Duodenal mucosa (tissue), 2 donors: ENCODE results near the gene RAB11B.
"Not testable (repeated sequence)": the region's sequence is repeated elsewhere in the genome, so short reads cannot be mapped to it uniquely, and the experiment has no call there.

ENCODE experiments used
- H3K27ac ChIP-seq: one replicate; pipeline ENCODE4 v1.7.0; 2013; ENCODE audit warnings: low read depth, low read length
- H3K27me3 ChIP-seq, 2 donors: one replicate each; pipeline ENCODE4 v1.7.0; 2013; ENCODE audit warnings: low read length in 2 of 2, control low read depth in 1 of 2; ENCODE audit not compliant: insufficient read depth in 2 of 2, control insufficient read depth in 1 of 2
- H3K36me3 ChIP-seq, 2 donors: one replicate each; pipeline ENCODE4 v1.7.0; 2013; ENCODE audit warnings: low read length in 2 of 2, control low read depth in 1 of 2; ENCODE audit not compliant: insufficient read depth in 2 of 2, control insufficient read depth in 1 of 2
- H3K4me1 ChIP-seq, 2 donors: one replicate each; pipeline ENCODE4 v1.7.0; 2013; ENCODE audit warnings: low read length in 2 of 2, control low read depth in 1 of 2; ENCODE audit not compliant: insufficient read depth in 2 of 2, control insufficient read depth in 1 of 2
- H3K4me3 ChIP-seq, 2 donors: one replicate each; pipeline ENCODE4 v1.7.0; 2013; ENCODE audit warnings: low read length in 2 of 2, low read depth in 1 of 2
- H3K9ac ChIP-seq, 2 donors: one replicate each; pipeline ENCODE4 v1.7.0; 2013; ENCODE audit warnings: low read length in 2 of 2, low read depth in 1 of 2
- H3K9me3 ChIP-seq, 2 donors: one replicate each; pipeline ENCODE4 v1.7.0; 2013; ENCODE audit warnings: low read length in 2 of 2, control low read depth in 1 of 2; ENCODE audit not compliant: control insufficient read depth in 1 of 2

The RAB11B gene

GRCh38 chr19:8386419-8386818, 3.7 kb upstream of the RAB11B start:
- H3K4me1 ChIP-seq, H3K9ac ChIP-seq, H3K27me3 ChIP-seq, H3K9me3 ChIP-seq, H3K36me3 ChIP-seq, H3K27ac ChIP-seq, H3K4me3 ChIP-seq: not testable (repeated sequence)

- H3K9me3 ChIP-seq = no peaks in the 10 kb centered on the region
- no peak overlapping the region for H3K27ac ChIP-seq
- H3K4me3 ChIP-seq = no peak overlapping the region
- no peak overlapping the region for H3K9ac ChIP-seq
- no peaks in the 10 kb centered on the region for H3K27me3 ChIP-seq
- no peaks in the 10 kb centered on the region for H3K36me3 ChIP-seq
- peaks cover 12% of the 10 kb centered on the region in 2 donors for H3K4me1 ChIP-seq
Observed at GRCh38 chr19:8386990-8387389, 3.2 kb upstream of the RAB11B start.

GRCh38 chr19:8387688-8388611, 2.2 kb upstream of the RAB11B start:
- no peak overlapping the region for H3K4me3 ChIP-seq
- no peaks in the 10 kb centered on the region for H3K36me3 ChIP-seq
- no peaks in the 10 kb centered on the region for H3K9me3 ChIP-seq
- H3K27ac ChIP-seq = no peak overlapping the region
- H3K27me3 ChIP-seq = no peaks in the 10 kb centered on the region
- H3K9ac ChIP-seq = no peak overlapping the region
- H3K4me1 ChIP-seq = peaks cover 16 to 18% of the 10 kb centered on the region in 2 donors

GRCh38 chr19:8388612-8388958, 1.6 kb upstream of the RAB11B start:
- Histone ChIP-seq H3K4me3 (no peak overlapping the region), H3K9ac (no peak overlapping the region), H3K9me3 (no peaks in the 10 kb centered on the region), H3K27ac (no peak overlapping the region), H3K36me3 (no peaks in the 10 kb centered on the region), H3K27me3 (no peaks in the 10 kb centered on the region), H3K4me1 (peaks cover 16 to 22% of the 10 kb centered on the region in 2 donors)

GRCh38 chr19:8390617-8390981, 439 bp downstream of the RAB11B start:
- Histone ChIP-seq H3K9ac (peak overlapping the region; percentile 88 to 94), H3K27me3 (no peaks in the 10 kb centered on the region), H3K4me3 (peak overlapping the region; percentile 74 to 81), H3K27ac (peak overlapping the region; percentile 100), H3K4me1 (peaks cover 22 to 23% of the 10 kb centered on the region in 2 donors), H3K9me3 (no peaks in the 10 kb centered on the region), H3K36me3 (peaks cover 0 to 2% of the 10 kb centered on the region in 2 donors)

- H3K27ac ChIP-seq = peak overlapping the region; percentile 63
- H3K4me3 ChIP-seq = peak overlapping the region; percentile 34 to 58
- H3K27me3 ChIP-seq = no peaks in the 10 kb centered on the region
- peak overlapping the region; percentile 51 to 88 for H3K9ac ChIP-seq
- H3K36me3 ChIP-seq = peaks cover 0 to 4% of the 10 kb centered on the region in 2 donors
- H3K4me1 ChIP-seq = peaks cover 22 to 23% of the 10 kb centered on the region in 2 donors
- H3K9me3 ChIP-seq = no peaks in the 10 kb centered on the region
Observed at GRCh38 chr19:8391198-8392016, 1.2 kb downstream of the RAB11B start.

GRCh38 chr19:8392017-8392591, 1.9 kb downstream of the RAB11B start:
- peak overlapping the region; percentile 51 to 88 for H3K9ac ChIP-seq
- H3K27ac ChIP-seq = peak overlapping the region; percentile 63
- peaks cover 25 to 26% of the 10 kb centered on the region in 2 donors for H3K4me1 ChIP-seq
- H3K9me3 ChIP-seq = no peaks in the 10 kb centered on the region
- H3K27me3 ChIP-seq = no peaks in the 10 kb centered on the region
- peak overlapping the region; percentile 34 to 58 for H3K4me3 ChIP-seq
- peaks cover 0 to 4% of the 10 kb centered on the region in 2 donors for H3K36me3 ChIP-seq

GRCh38 chr19:8393192-8393870, 3.2 kb downstream of the RAB11B start:
- no peak overlapping the region for H3K9ac ChIP-seq
- H3K4me3 ChIP-seq = no peak overlapping the region
- no peaks in the 10 kb centered on the region for H3K27me3 ChIP-seq
- H3K27ac ChIP-seq = peak overlapping the region; percentile 18
- no peaks in the 10 kb centered on the region for H3K9me3 ChIP-seq
- H3K36me3 ChIP-seq = peaks cover 0 to 4% of the 10 kb centered on the region in 2 donors
- peaks cover 26 to 31% of the 10 kb centered on the region in 2 donors for H3K4me1 ChIP-seq

- Histone ChIP-seq H3K36me3 (peaks cover 0 to 4% of the 10 kb centered on the region in 2 donors), H3K27ac (no peak overlapping the region), H3K9me3 (no peaks in the 10 kb centered on the region), H3K4me3 (no peak overlapping the region), H3K27me3 (no peaks in the 10 kb centered on the region), H3K9ac (no peak overlapping the region), H3K4me1 (peaks cover 26 to 31% of the 10 kb centered on the region in 2 donors)
Observed at GRCh38 chr19:8393871-8394250, 3.7 kb downstream of the RAB11B start.
